HCT116 (cell line): Measurements from ENCODE around the gene SLC19A1. TPM values are rescaled to one million over a fixed set of nuclear protein-coding genes. Genes with fewer than 3 reads are reported as not detected.

ENCODE experiments used
- ATAC-seq: fragments of 200-7000 bp; cut with Tn5 transposase; 2 replicates; pipeline ENCODE4 v1.9.1; 2020; ENCODE audit warnings: mild to moderate bottlenecking, moderate library complexity
- BruUV-seq: library from RNA; stranded (reverse); fragments of 400-500 nt; replicated peaks from 2 replicates; lab custom pipeline; 2021; lab: Mats Ljungman, UMichigan
- CTCF ChIA-PET: fragments of 300-600 bp; sonication (Branson Sonifier 250); formaldehyde crosslinking; loops from one replicate; lab custom pipeline; 2021; ENCODE audit warnings: antibody characterized with exemption; lab: Charles Lee
- POLR2A ChIA-PET: fragments of 300-600, 350-600 bp; sonication (Branson Sonifier 250); formaldehyde crosslinking; loops from one replicate; lab custom pipeline; 2021; ENCODE audit warnings: antibody characterized with exemption; lab: Charles Lee
- RAD21 ChIA-PET, 2 experiments: fragments of 300-600 bp; sonication (Branson Sonifier 250); formaldehyde crosslinking; loops; one replicate each; lab custom pipeline; 2023; ENCODE audit warnings: low total read pairs in 2 of 2; ENCODE audit not compliant: uncharacterized antibody in 2 of 2, unreplicated experiment in 2 of 2, low non-redundant PET in 1 of 2; lab: Charles Lee
- DNase-seq: peaks from one replicate; pipeline ENCODE4 v3.0.0-alpha.2; 2010; ENCODE audit warnings: low read depth, low spot score
- H2AFZ ChIP-seq: fragments of 200-600 bp; shearing (Covaris generic), sonication (generic); 2 replicates; pipeline ENCODE4 v1.6.1; 2017; ENCODE audit warnings: low read depth, mixed run types, mixed read lengths, antibody characterized with exemption, low read length; ENCODE audit not compliant: poor library complexity, severe bottlenecking
- H3K27ac ChIP-seq: 2 replicates; pipeline ENCODE4 v1.5.1; 2012; ENCODE audit warnings: low read depth, low read length
- H3K27me3 ChIP-seq: fragments of 200-600 bp; sonication (generic); 2 replicates; pipeline ENCODE4 v1.6.1; 2016; ENCODE audit warnings: mixed run types, low read length, mixed read lengths; ENCODE audit not compliant: insufficient read depth
- H3K36me3 ChIP-seq, 2 experiments: fragments of 200-500 bp in 1 of 2; fragments of 200-600 bp in 1 of 2; sonication (Bioruptor generic) in 1 of 2; sonication (generic) in 1 of 2; 2 replicates each; pipeline versions ENCODE4 v1.5.1 to v1.6.1; 2014 to 2016; ENCODE audit warnings: low read length in 2 of 2, inconsistent platforms in 1 of 2, mixed read lengths in 1 of 2, mixed run types in 1 of 2; ENCODE audit not compliant: insufficient read depth in 2 of 2, control insufficient read depth in 1 of 2
- H3K4me1 ChIP-seq, 2 experiments: fragments of 200-600 bp in 1 of 2; sonication (generic) in 1 of 2; 2 replicates each; pipeline versions ENCODE4 v1.5.1 to v1.6.1; 2012 to 2017; ENCODE audit warnings: low read length in 2 of 2, inconsistent platforms in 1 of 2, mild to moderate bottlenecking in 1 of 2, mixed read lengths in 1 of 2, mixed run types in 1 of 2, moderate library complexity in 1 of 2; ENCODE audit not compliant: insufficient read depth in 2 of 2, control insufficient read depth in 1 of 2
- H3K4me2 ChIP-seq: fragments of 200-600 bp; sonication (generic); 2 replicates; pipeline ENCODE4 v1.6.1; 2017; ENCODE audit warnings: mixed run types, low read length, mixed read lengths
- H3K4me3 ChIP-seq, 2 experiments: fragments of 200-600 bp in 1 of 2; sonication (generic) in 1 of 2; replicated peaks in 1 of 2; 2 replicates each; pipeline ENCODE4 v1.5.1; 2011 to 2016; ENCODE audit warnings: low read length in 2 of 2, control low read depth in 1 of 2, low read depth in 1 of 2, mild to moderate bottlenecking in 1 of 2, mixed read lengths in 1 of 2, mixed run types in 1 of 2
- H3K79me2 ChIP-seq: fragments of 200-600 bp; sonication (generic); 2 replicates; pipeline ENCODE4 v1.6.1; 2017; ENCODE audit warnings: mild to moderate bottlenecking, mixed run types, low read length, moderate library complexity, mixed read lengths; ENCODE audit not compliant: insufficient read depth
- H3K9ac ChIP-seq: fragments of 200-600 bp; sonication (generic); 2 replicates; pipeline ENCODE4 v1.6.1; 2016; ENCODE audit warnings: low read length, mixed read lengths
- H3K9me2 ChIP-seq: fragments of 200-600 bp; sonication (generic), shearing (Covaris generic); 2 replicates; pipeline ENCODE4 v1.6.1; 2017; ENCODE audit warnings: mixed run types, mild to moderate bottlenecking, moderate library complexity; ENCODE audit not compliant: insufficient read depth
- H3K9me3 ChIP-seq, 2 experiments: fragments of 200-500 bp in 1 of 2; fragments of 200-600 bp in 1 of 2; sonication (Bioruptor generic) in 1 of 2; sonication (generic) in 1 of 2; 2 replicates each; pipeline ENCODE4 v1.6.1; 2014 to 2017; ENCODE audit warnings: low read length in 2 of 2, mixed read lengths in 2 of 2, inconsistent platforms in 1 of 2, low read depth in 1 of 2, mild to moderate bottlenecking in 1 of 2, mixed run types in 1 of 2, moderate library complexity in 1 of 2; ENCODE audit not compliant: control insufficient read depth in 1 of 2, insufficient read depth in 1 of 2
- H4K20me1 ChIP-seq: fragments of 200-600 bp; sonication (generic), shearing (Covaris generic); 2 replicates; pipeline ENCODE4 v1.6.1; 2017; ENCODE audit warnings: mixed run types, mild to moderate bottlenecking, moderate library complexity; ENCODE audit not compliant: insufficient read depth
- CBX3 ChIP-seq: IDR thresholded peaks from 2 replicates; pipeline ENCODE4 v1.6.1; 2012; ENCODE audit warnings: low read depth
- CEBPB ChIP-seq: IDR thresholded peaks from 2 replicates; pipeline ENCODE4 v1.6.1; 2012; ENCODE audit warnings: low read depth
- EGR1 ChIP-seq: IDR thresholded peaks from 2 replicates; pipeline ENCODE4 v1.6.1; 2012; ENCODE audit warnings: low read depth
- ELF1 ChIP-seq: IDR thresholded peaks from 2 replicates; pipeline ENCODE4 v1.6.1; 2012; ENCODE audit warnings: low read depth, borderline replicate concordance
- EZH2 ChIP-seq: fragments of 200-600 bp; sonication (generic); IDR thresholded peaks from 2 replicates; pipeline ENCODE4 v1.6.1; 2017; ENCODE audit warnings: antibody characterized with exemption, mixed run types
- EZH2phosphoT487 ChIP-seq: fragments of 200-600 bp; IDR thresholded peaks from 2 replicates; pipeline ENCODE4 v1.6.1; 2018; ENCODE audit warnings: antibody characterized with exemption, borderline replicate concordance
- FOSL1 ChIP-seq: IDR thresholded peaks from 2 replicates; pipeline ENCODE4 v1.6.1; 2012; ENCODE audit warnings: low read depth
- JUND ChIP-seq: IDR thresholded peaks from 2 replicates; pipeline ENCODE4 v1.6.1; 2012
- POLR2A ChIP-seq: IDR thresholded peaks from 2 replicates; pipeline ENCODE4 v1.7.0; 2011; ENCODE audit warnings: borderline replicate concordance; ENCODE audit not compliant: insufficient read depth, insufficient read length; ENCODE audit errors: extremely low read depth
- POLR2AphosphoS5 ChIP-seq: IDR thresholded peaks from 2 replicates; pipeline ENCODE4 v1.6.1; 2011; ENCODE audit warnings: mild to moderate bottlenecking, low read depth, low read length, moderate library complexity
- RAD21 ChIP-seq: IDR thresholded peaks from 2 replicates; pipeline ENCODE4 v1.6.1; 2012; ENCODE audit warnings: low read depth, mild to moderate bottlenecking
- SIN3A ChIP-seq: IDR thresholded peaks from 2 replicates; pipeline ENCODE4 v1.6.1; 2012; ENCODE audit warnings: low read depth
- SP1 ChIP-seq: IDR thresholded peaks from 2 replicates; pipeline ENCODE4 v1.6.1; 2012; ENCODE audit warnings: low read depth
- SRF ChIP-seq: IDR thresholded peaks from 2 replicates; pipeline ENCODE4 v1.6.1; 2012; ENCODE audit warnings: low read depth
- ZFX ChIP-seq: fragments of 450-650 bp; IDR thresholded peaks from 2 replicates; pipeline ENCODE4 v1.6.1; 2017
- ZNF274 ChIP-seq: fragments of 200-500 bp; sonication (Bioruptor generic); IDR thresholded peaks from 2 replicates; pipeline ENCODE4 v1.6.1; 2014; ENCODE audit warnings: mild to moderate bottlenecking, low read depth, low read length, inconsistent platforms
- intact Hi-C: fragments of 100-400 bp; cut with micrococcal nuclease; formaldehyde crosslinking; loops from 2 replicates; pipeline ENCODE4 v1.10.0; 2022
- total RNA-seq: library from RNA; stranded (reverse); gene quantifications from one replicate; pipeline ENCODE4 v1.2.1, GENCODE V29; 2021; ENCODE audit not compliant: unreplicated experiment
- TF ChIP-seq, protein P1 (sequence below), 3 experiments: fragments of 200-600 bp in 1 of 3; sonication (generic) in 1 of 3; IDR thresholded peaks in 2 of 3; conservative IDR thresholded peaks in 1 of 3; 2 replicates each; pipeline ENCODE4 v1.5.1; 2012 to 2017; ENCODE audit warnings: low read depth in 2 of 3, low read length in 2 of 3, antibody characterized with exemption in 1 of 3, borderline replicate concordance in 1 of 3, control low read depth in 1 of 3, mild to moderate bottlenecking in 1 of 3, mixed read lengths in 1 of 3, mixed run types in 1 of 3, moderate library complexity in 1 of 3; ENCODE audit not compliant: insufficient read depth in 1 of 3
- TF ChIP-seq, protein P2 (sequence below): IDR thresholded peaks from 2 replicates; pipeline ENCODE4 v1.6.1; 2012
- TF ChIP-seq, protein P3 (sequence below): IDR thresholded peaks from 2 replicates; pipeline ENCODE4 v1.6.1; 2011; ENCODE audit warnings: mild to moderate bottlenecking, low read length, moderate library complexity; ENCODE audit not compliant: insufficient replicate concordance; ENCODE audit errors: extremely low read depth

The SLC19A1 gene
- total RNA-seq, 1 experiment from 2014 or later: 50.2 TPM

DNA sequence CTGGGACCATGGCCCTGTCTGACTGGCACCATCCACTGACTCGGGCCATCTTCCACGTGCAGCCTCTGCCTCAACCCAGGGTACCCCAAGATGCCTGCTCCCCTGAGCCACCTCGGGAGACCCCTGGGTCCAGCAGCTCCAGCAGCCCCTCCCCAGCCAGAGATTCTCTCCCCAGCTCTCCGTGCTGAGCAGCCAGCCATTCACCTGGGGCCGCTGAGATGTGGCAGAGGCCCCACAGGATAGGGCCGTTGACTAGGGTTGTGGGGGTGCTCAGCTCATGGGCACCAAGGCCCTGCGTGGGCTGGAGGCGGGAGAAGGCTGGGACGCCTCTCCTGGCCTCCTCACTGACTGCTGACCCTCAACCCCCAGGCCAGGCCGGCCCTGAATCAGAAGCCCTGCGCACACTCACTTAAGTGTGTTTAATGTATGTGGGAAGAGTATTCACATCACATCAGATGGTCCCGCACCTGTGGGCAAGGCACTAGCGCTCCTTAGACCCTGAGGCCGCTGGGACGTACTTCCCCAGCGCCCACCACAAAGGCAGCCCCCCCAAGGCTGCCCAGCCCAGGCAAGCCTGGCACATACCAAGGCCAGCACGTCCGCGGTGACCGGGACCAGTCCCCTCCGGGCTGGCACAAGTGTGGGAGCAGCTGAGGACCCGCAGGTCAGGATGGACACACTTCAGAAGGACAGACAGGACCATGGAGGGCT is 27.8 kb downstream of the SLC19A1 start:
- Histone ChIP-seq H3K9me3 (peaks cover 7 to 10% of the 10 kb centered on the region in 2 experiments; a peak in 2 of 4 replicates), H3K9me2 (no peaks in the 10 kb centered on the region), H3K79me2 (peaks cover 30% of the 10 kb centered on the region), H3K4me2 (no peak overlapping the region), H4K20me1 (peaks cover 4% of the 10 kb centered on the region; the same call in 1 of the 2 replicates), H3K4me3 (no peak overlapping the region), H3K27ac (no peak overlapping the region), H3K4me1 (no peaks in the 10 kb centered on the region), H2AFZ (no peak overlapping the region), H3K9ac (no peak overlapping the region), H3K36me3 (peaks cover 4 to 18% of the 10 kb centered on the region in 2 experiments; a peak in 3 of 4 replicates), H3K27me3 (no peaks in the 10 kb centered on the region)
- ATAC-seq (no peak), DNase-seq (no peak)
- CTCF ChIA-PET: no interaction called here
- POLR2A ChIA-PET: no interaction called here
- no TSS peak for BruUV-seq
- RAD21 ChIA-PET: no interaction called here
- TF ChIP-seq EZH2phosphoT487 (no peak), CBX3 (no peak), ZFX (no peak), RAD21 (no peak), JUND (no peak), POLR2A (no peak), SP1 (no peak), POLR2AphosphoS5 (no peak), CEBPB (no peak), SIN3A (no peak), EZH2 (no peak), EGR1 (no peak), ZNF274 (no peak), FOSL1 (no peak), ELF1 (no peak), SRF (no peak)
- TF ChIP-seq, protein P1, sequence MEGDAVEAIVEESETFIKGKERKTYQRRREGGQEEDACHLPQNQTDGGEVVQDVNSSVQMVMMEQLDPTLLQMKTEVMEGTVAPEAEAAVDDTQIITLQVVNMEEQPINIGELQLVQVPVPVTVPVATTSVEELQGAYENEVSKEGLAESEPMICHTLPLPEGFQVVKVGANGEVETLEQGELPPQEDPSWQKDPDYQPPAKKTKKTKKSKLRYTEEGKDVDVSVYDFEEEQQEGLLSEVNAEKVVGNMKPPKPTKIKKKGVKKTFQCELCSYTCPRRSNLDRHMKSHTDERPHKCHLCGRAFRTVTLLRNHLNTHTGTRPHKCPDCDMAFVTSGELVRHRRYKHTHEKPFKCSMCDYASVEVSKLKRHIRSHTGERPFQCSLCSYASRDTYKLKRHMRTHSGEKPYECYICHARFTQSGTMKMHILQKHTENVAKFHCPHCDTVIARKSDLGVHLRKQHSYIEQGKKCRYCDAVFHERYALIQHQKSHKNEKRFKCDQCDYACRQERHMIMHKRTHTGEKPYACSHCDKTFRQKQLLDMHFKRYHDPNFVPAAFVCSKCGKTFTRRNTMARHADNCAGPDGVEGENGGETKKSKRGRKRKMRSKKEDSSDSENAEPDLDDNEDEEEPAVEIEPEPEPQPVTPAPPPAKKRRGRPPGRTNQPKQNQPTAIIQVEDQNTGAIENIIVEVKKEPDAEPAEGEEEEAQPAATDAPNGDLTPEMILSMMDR (IDR thresholded peaks at IDR 0.05 in 2 of 3, conservative IDR thresholded peaks at IDR 0.05 in 1 of 3; ENCODE audit: borderline replicate concordance in 1 of 3, insufficient read depth in 1 of 3, low read depth in 2 of 3, low read length in 2 of 3): no peak
- TF ChIP-seq, protein P2, sequence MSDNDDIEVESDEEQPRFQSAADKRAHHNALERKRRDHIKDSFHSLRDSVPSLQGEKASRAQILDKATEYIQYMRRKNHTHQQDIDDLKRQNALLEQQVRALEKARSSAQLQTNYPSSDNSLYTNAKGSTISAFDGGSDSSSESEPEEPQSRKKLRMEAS: no peak
- TF ChIP-seq, protein P3, sequence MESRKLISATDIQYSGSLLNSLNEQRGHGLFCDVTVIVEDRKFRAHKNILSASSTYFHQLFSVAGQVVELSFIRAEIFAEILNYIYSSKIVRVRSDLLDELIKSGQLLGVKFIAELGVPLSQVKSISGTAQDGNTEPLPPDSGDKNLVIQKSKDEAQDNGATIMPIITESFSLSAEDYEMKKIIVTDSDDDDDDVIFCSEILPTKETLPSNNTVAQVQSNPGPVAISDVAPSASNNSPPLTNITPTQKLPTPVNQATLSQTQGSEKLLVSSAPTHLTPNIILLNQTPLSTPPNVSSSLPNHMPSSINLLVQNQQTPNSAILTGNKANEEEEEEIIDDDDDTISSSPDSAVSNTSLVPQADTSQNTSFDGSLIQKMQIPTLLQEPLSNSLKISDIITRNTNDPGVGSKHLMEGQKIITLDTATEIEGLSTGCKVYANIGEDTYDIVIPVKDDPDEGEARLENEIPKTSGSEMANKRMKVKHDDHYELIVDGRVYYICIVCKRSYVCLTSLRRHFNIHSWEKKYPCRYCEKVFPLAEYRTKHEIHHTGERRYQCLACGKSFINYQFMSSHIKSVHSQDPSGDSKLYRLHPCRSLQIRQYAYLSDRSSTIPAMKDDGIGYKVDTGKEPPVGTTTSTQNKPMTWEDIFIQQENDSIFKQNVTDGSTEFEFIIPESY: no peak
- intact Hi-C loops: no loop called here
